H9 (cell line): ENCODE measurements around the gene DYNLRB1. TPM values are rescaled to one million over a fixed set of nuclear protein-coding genes. Genes with fewer than 3 reads are reported as not detected.

ENCODE experiments used
- DNase-seq: peaks from one replicate; pipeline ENCODE4 v3.0.0-alpha.2; 2017
- H2AFZ ChIP-seq: one replicate; pipeline ENCODE4 v1.6.1; 2013; ENCODE audit warnings: mild to moderate bottlenecking, low read length, control low read depth, moderate library complexity
- H2AK5ac ChIP-seq: 2 replicates; pipeline ENCODE4 v1.6.1; 2013; ENCODE audit warnings: low read length, control low read depth, mixed read lengths; ENCODE audit not compliant: insufficient read length
- H2BK120ac ChIP-seq: one replicate; pipeline ENCODE4 v1.6.1; 2013; ENCODE audit warnings: low read depth, mild to moderate bottlenecking, low read length, control low read depth, inconsistent platforms; ENCODE audit not compliant: poor library complexity, severe bottlenecking
- H2BK12ac ChIP-seq: 2 replicates; pipeline ENCODE4 v1.6.1; 2013; ENCODE audit warnings: low read length, control low read depth, mixed read lengths, low read depth; ENCODE audit not compliant: insufficient read length
- H2BK15ac ChIP-seq: 2 replicates; pipeline ENCODE4 v1.6.1; 2013; ENCODE audit warnings: low read depth, low read length, control low read depth
- H2BK20ac ChIP-seq: one replicate; pipeline ENCODE4 v1.6.1; 2013; ENCODE audit warnings: low read depth, mild to moderate bottlenecking, low read length, control low read depth, inconsistent platforms; ENCODE audit not compliant: poor library complexity, severe bottlenecking
- H2BK5ac ChIP-seq: 2 replicates; pipeline ENCODE4 v1.6.1; 2013; ENCODE audit warnings: low read length, control low read depth, mixed read lengths; ENCODE audit not compliant: insufficient read length
- H3K14ac ChIP-seq: 2 replicates; pipeline ENCODE4 v1.6.1; 2013; ENCODE audit warnings: low read length, control low read depth; ENCODE audit not compliant: insufficient read depth
- H3K18ac ChIP-seq: 2 replicates; pipeline ENCODE4 v1.6.1; 2013; ENCODE audit warnings: low read depth, mild to moderate bottlenecking, mixed read lengths, low read length, control low read depth; ENCODE audit not compliant: insufficient read length
- H3K23ac ChIP-seq: 2 replicates; pipeline ENCODE4 v1.6.1; 2013; ENCODE audit warnings: low read length, control low read depth, mixed read lengths, low read depth; ENCODE audit not compliant: insufficient read length
- H3K23me2 ChIP-seq: 2 replicates; pipeline ENCODE4 v1.6.1; 2013; ENCODE audit warnings: low read depth, mild to moderate bottlenecking, mixed read lengths, low read length, control low read depth; ENCODE audit not compliant: insufficient read length, poor library complexity, severe bottlenecking
- H3K27ac ChIP-seq: 2 replicates; pipeline ENCODE4 v1.5.1; 2013; ENCODE audit warnings: low read length, control low read depth, mixed read lengths, low read depth; ENCODE audit not compliant: insufficient read length
- H3K27me3 ChIP-seq: 2 replicates; pipeline ENCODE4 v1.6.1; 2013; ENCODE audit warnings: low read length, control low read depth, inconsistent platforms; ENCODE audit not compliant: insufficient read depth
- H3K4ac ChIP-seq: 2 replicates; pipeline ENCODE4 v1.6.1; 2013; ENCODE audit warnings: low read depth, mild to moderate bottlenecking, control low read depth, inconsistent platforms, low read length, moderate library complexity
- H3K4me1 ChIP-seq: 2 replicates; pipeline ENCODE4 v1.6.1; 2013; ENCODE audit warnings: low read length, control low read depth, inconsistent platforms; ENCODE audit not compliant: insufficient read depth
- H3K4me2 ChIP-seq: 2 replicates; pipeline ENCODE4 v1.6.1; 2013; ENCODE audit warnings: low read length, control low read depth, mixed read lengths; ENCODE audit not compliant: insufficient read length, insufficient read depth
- H3K56ac ChIP-seq: 2 replicates; pipeline ENCODE4 v1.6.1; 2013; ENCODE audit warnings: low read depth, mild to moderate bottlenecking, mixed read lengths, low read length, control low read depth; ENCODE audit not compliant: insufficient read length
- H3K79me1 ChIP-seq: 2 replicates; pipeline ENCODE4 v1.6.1; 2013; ENCODE audit warnings: low read depth, mild to moderate bottlenecking, moderate library complexity, low read length, control low read depth, inconsistent platforms; ENCODE audit not compliant: insufficient read depth, poor library complexity, severe bottlenecking
- H3K79me2 ChIP-seq: 2 replicates; pipeline ENCODE4 v1.6.1; 2013; ENCODE audit warnings: low read length, control low read depth, inconsistent platforms; ENCODE audit not compliant: insufficient read depth
- H3K9ac ChIP-seq: 2 replicates; pipeline ENCODE4 v1.6.1; 2013; ENCODE audit warnings: low read length, control low read depth, mixed read lengths; ENCODE audit not compliant: insufficient read length; ENCODE audit errors: extremely low read depth
- H3K9me3 ChIP-seq: one replicate; pipeline ENCODE4 v1.6.1; 2013; ENCODE audit warnings: low read depth, low read length, inconsistent platforms; ENCODE audit not compliant: control insufficient read depth
- H3T11ph ChIP-seq: one replicate; pipeline ENCODE4 v1.6.1; 2013; ENCODE audit warnings: mild to moderate bottlenecking, low read length, control low read depth, inconsistent platforms
- H4K20me1 ChIP-seq: one replicate; pipeline ENCODE4 v1.6.1; 2013; ENCODE audit not compliant: control insufficient read depth, insufficient read length, insufficient read depth
- H4K5ac ChIP-seq: 2 replicates; pipeline ENCODE4 v1.6.1; 2013; ENCODE audit warnings: low read depth, mild to moderate bottlenecking, mixed read lengths, low read length, control low read depth; ENCODE audit not compliant: insufficient read length
- H4K8ac ChIP-seq: replicated peaks from 2 replicates; pipeline ENCODE4 v1.6.1; 2013; ENCODE audit warnings: low read length, control low read depth, mixed read lengths, low read depth; ENCODE audit not compliant: insufficient read length
- H4K91ac ChIP-seq: 2 replicates; pipeline ENCODE4 v1.6.1; 2013; ENCODE audit warnings: low read depth, mild to moderate bottlenecking, moderate library complexity, mixed read lengths, low read length, control low read depth; ENCODE audit not compliant: insufficient read length
- H3K27ac Mint-ChIP-seq, 3 experiments: 2 replicates in 2 of 3; 3 replicates in 1 of 3; pipeline ENCODE4 v1.8.0; 2020 to 2021; ENCODE audit warnings: mixed read lengths in 3 of 3, mild to moderate bottlenecking in 1 of 3, moderate library complexity in 1 of 3
- H3K27me3 Mint-ChIP-seq: 2 replicates; pipeline ENCODE4 v1.8.0; 2021; ENCODE audit warnings: low read depth, mild to moderate bottlenecking, moderate library complexity, mixed read lengths
- H3K36me3 Mint-ChIP-seq, 3 experiments: 2 replicates in 2 of 3; 3 replicates in 1 of 3; pipeline ENCODE4 v1.8.0; 2020 to 2021; ENCODE audit warnings: low read depth in 3 of 3, mixed read lengths in 3 of 3; ENCODE audit not compliant: insufficient read depth in 1 of 3
- H3K4me1 Mint-ChIP-seq, 2 experiments: 2 replicates each; pipeline ENCODE4 v1.8.0; 2020; ENCODE audit warnings: mixed read lengths in 2 of 2
- H3K4me3 Mint-ChIP-seq, 2 experiments: 2 replicates in 1 of 2; 3 replicates in 1 of 2; pipeline ENCODE4 v1.8.0; 2020 to 2021; ENCODE audit warnings: mild to moderate bottlenecking in 2 of 2, mixed read lengths in 2 of 2, moderate library complexity in 1 of 2
- H3K9me3 Mint-ChIP-seq, 2 experiments: 2 replicates in 1 of 2; 3 replicates in 1 of 2; pipeline ENCODE4 v1.8.0; 2020; ENCODE audit warnings: mild to moderate bottlenecking in 2 of 2, mixed read lengths in 2 of 2, moderate library complexity in 1 of 2
- CTCF ChIP-seq: fragments of 200-600 bp; sonication (generic); conservative IDR thresholded peaks from 3 replicates; pipeline ENCODE4 v1.8.0; 2021; ENCODE audit warnings: antibody characterized with exemption, mild to moderate bottlenecking
- WGBS: extraction: QIAGEN DNeasy Blood & Tissue Kit; methylation state at CpG from one replicate; pipeline ENCODE4 v1.1.7; 2013; ENCODE audit warnings: missing lambda C conversion rate, low lambda C conversion rate, mixed read lengths; ENCODE audit not compliant: insufficient read length; ENCODE audit errors: extremely low coverage; 5-methylcytosine and 5-hydroxymethylcytosine counted together
- total RNA-seq: library from RNA; stranded (reverse); gene quantifications from 2 replicates; pipeline ENCODE4 v1.2.1, GENCODE V29; 2021

DYNLRB1 gene
- total RNA-seq, 1 experiment from 2014 or later = 200 TPM

GRCh38 chr20:34575271-34575670 lies 59.0 kb downstream of the DYNLRB1 start:
- Histone ChIP-seq H3K14ac (no peak overlapping the region), H2AK5ac (no peak overlapping the region), H2BK120ac (no peak overlapping the region), H3K27me3 (no peaks in the 10 kb centered on the region), H3K4ac (no peak overlapping the region), H3K27ac (no peak overlapping the region), H4K91ac (no peak overlapping the region), H3K56ac (no peak overlapping the region), H3K4me2 (no peak overlapping the region), H2BK15ac (no peak overlapping the region), H2BK5ac (no peak overlapping the region), H4K5ac (no peak overlapping the region), H3K23ac (no peak overlapping the region), H3K18ac (no peak overlapping the region), H4K20me1 (no peaks in the 10 kb centered on the region), H3K9ac (no peak overlapping the region), H3T11ph (no peak overlapping the region), H3K4me1 (no peaks in the 10 kb centered on the region), H3K23me2 (no peaks in the 10 kb centered on the region), H3K9me3 (no peaks in the 10 kb centered on the region), H3K79me1 (no peaks in the 10 kb centered on the region), H3K79me2 (no peaks in the 10 kb centered on the region), H4K8ac (no peak overlapping the region), H2BK12ac (no peak overlapping the region), H2AFZ (no peak overlapping the region), H2BK20ac (no peak overlapping the region)
- Mint-ChIP-seq H3K27ac (no peak overlapping the region; a peak in 1 of 7 replicates), H3K9me3 (no peaks in the 10 kb centered on the region), H3K4me1 (peaks cover 5 to 12% of the 10 kb centered on the region in 2 experiments; a peak in 3 of 4 replicates), H3K27me3 (no peaks in the 10 kb centered on the region), H3K36me3 (peaks cover 7 to 25% (median 13%) of the 10 kb centered on the region in 3 experiments; a peak in 5 of 7 replicates), H3K4me3 (no peak overlapping the region)
- TF ChIP-seq CTCF = no peak
- no peak for DNase-seq
- WGBS = no CpG with 5 or more reads among the region's 5 CpGs
